ENCODE data around the gene UROC1.

Gene UROC1

DNA sequence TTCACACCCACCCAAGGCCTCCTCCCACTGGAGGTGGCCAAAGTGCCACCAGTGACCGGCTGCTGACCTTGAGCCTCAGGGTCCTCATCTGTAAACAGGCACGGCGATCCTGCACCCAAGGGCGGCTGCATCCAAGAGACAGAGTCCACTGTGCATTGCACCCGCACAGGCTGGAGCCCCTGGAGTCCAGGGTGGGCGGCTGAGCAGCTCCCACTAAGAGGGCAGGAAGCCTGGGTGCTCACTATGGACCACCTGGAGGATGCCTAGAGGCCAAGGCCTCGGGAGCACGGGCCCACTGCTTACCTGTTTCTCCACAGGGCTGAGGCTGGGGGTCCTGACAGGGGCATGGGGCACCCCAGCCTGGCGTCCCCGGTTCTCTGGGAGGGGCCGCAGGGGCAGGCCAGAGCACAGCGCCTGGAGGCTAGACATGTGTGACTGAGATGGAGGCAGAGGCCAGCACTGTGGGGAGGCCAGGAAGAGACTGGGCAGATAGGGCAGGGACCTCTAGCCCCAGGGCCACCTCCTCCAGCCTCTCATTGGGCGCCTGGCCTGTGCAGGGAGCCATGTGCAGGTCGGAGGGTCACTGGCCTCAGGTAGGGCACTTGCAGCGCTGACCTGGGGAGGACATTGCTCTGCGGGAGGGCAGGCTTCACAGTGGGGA lies at the start of gene UROC1:
UROC1 (minus strand) TSS at position 483 of the 661 bp plus-strand sequence; CDS start at position 429, 54 bp downstream.
- DNase-seq, result no peak

DNA sequence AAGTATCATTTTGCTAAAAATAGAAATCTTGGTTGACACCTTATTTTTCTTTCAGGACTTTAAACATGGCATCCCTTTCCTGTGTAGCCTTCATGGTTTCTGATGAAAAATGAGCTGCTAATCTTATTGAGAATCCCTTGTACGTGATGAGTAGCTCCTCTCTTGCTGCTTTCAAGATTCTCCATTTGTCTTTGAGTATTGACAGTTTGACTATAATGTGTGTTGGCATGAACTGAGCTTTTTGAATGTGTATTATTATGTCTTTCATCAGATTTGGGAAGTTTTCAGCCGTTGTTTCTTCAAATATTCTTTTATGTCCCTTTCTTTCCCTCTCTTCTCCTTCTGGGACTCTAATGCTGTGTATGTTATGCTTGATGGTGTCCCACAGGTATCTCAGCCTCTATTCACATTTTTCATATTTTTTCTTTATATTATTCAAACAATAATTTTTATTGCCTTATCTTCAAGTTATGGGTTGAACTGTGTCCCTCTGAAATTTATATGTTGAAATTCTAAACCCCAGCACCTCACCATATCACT lies 45.2 kb upstream of the UROC1 start:
- no peak for DNase-seq

DNA sequence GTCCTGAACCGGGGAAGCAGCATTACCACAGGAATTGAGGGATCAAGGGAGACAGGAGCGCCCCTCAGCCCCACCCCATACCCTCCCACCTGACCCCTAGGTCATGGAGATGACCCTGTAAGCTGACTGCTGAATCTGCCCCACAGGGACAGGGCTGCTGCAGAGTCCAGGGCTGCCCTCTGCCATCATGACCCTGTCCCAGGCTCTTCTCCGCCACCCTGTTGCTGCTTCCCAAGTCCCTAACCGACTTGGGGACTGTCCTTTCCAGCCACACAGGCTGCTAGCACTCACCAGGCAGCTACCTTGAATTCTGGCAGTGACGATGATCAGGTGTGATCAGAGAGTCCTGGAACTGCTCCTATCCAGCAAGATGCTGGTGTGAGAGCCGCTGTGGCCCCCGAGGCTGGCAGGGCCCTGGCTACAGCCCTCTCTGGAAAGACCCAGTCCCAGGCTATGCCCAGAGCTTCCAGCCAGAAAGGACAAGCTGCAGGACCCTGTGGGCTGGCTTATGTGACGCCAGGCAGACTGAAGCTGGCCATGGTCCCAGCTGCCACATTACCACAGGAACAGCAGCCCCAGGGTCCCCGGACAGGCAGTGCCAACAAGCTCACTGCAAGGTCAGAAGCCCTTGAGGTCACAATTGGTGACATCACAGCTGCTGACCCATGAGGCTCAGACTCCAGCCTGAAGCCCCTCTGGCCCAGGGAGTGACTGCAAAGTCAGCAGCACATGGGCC lies 40.9 kb upstream of the UROC1 start, which contains the start of gene C3orf22:
C3orf22 (minus strand) TSS at position 597 of the 736 bp plus-strand sequence. CDS start 5,542 bp downstream, outside the sequence.
- no peak for DNase-seq

DNA sequence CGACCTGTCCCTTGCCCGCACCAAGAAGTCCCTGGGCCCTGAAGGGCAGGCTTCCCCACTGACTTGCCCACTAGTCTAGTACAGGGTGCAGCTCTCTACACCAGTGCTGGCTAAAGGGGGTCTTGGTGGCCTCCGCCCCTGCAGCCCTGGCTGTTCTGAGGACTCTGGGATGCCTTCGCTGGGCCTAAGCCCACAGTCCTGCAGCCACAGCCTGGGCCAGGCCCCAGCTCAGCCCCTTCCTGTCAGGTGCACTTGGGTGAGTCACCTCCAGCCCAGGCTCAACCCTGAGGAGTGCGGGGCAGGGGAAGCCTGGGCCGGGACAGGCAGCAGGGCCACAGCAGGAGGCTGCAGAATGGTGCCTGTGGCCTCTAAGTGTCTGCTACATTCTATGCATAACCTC lies 40.2 kb upstream of the UROC1 start:
- no peak for DNase-seq

DNA sequence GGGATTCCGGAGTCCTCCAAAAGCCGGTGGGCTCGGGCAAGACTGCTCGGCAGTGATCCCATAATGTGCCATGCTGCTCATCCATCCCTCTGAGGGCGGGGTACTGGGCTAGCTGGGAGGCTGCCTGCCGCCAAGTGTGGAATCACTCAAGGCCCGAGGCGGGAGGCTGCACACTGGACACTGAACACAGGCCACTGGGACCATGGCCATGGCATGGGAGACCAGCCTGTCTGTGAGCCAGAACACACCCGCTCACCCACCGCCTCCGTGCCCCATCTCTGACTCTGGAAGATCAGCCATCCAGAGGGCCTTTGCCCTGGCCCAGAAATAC lies 39.8 kb upstream of the UROC1 start:
- DNase-seq, result no peak

DNA sequence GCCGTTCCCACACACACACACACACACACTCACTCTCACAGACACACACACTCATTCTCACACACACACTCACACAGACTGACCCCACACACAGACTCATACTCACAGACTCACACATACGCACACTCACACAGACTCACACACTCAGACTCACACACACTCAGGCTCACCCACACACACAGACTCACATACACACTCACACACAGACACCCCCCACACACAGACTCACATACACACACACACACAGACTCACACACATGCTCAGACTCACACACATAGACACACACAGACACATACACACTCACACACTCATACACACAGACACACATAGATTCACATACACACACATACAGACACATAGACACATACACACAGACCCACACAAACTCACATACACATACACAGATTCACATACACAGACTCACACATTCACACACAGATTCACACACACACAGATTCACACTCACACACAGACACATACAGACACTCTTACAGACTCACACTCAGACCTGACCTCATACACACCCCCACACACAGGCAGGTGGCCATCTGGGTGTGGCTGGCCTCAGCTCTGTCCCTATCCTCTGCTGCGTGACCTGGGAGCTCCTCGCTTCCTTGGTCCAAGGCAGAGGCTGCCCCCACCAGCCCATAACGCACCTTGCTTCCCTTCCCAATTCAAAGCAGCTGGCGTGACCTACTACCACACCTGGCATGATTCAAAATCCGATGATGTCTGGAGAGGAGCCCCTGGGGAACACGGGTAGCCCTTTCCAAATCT lies 39.3 kb upstream of the UROC1 start:
- no peak for DNase-seq

DNA sequence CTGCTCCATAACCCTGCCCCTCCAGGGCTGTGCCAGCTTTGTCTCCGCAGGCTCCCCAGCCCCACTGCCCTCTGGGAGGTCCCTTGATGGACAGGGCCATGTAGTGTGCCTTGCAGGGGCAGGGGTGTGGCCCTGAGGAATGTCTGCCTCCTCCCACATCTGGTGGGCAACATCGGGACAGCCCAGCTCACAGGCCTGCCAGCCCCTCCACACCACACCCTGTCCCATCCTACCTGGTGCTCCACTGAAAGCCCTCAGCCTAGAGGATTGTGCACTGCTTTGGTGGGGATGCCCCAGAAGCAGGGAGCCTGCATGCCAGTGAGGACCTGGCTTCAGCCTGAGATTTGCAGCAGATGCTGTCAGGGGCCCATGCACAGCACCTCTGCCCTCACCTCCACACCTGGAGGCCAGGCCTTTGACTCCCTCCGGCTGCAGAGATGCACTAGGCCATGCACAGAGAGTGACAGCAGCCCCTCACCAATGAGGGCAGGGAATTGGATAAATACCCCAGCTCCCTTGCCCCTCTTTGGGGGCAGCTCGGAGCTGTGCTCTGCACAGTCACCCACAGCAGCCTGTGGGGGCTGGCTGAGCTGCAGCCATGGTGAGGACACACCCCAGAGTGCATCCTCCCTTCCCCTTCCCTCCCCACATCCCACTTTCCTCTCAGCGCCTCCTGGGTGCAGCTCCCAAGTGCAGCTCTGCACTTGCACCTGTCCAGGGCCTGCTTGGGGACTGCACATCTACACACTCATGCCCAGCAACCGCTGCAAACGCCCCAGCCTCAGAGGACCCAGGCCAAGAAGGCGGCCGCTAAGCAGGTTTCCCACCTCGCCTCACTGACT lies 38.4 kb upstream of the UROC1 start:
- no peak for DNase-seq

DNA sequence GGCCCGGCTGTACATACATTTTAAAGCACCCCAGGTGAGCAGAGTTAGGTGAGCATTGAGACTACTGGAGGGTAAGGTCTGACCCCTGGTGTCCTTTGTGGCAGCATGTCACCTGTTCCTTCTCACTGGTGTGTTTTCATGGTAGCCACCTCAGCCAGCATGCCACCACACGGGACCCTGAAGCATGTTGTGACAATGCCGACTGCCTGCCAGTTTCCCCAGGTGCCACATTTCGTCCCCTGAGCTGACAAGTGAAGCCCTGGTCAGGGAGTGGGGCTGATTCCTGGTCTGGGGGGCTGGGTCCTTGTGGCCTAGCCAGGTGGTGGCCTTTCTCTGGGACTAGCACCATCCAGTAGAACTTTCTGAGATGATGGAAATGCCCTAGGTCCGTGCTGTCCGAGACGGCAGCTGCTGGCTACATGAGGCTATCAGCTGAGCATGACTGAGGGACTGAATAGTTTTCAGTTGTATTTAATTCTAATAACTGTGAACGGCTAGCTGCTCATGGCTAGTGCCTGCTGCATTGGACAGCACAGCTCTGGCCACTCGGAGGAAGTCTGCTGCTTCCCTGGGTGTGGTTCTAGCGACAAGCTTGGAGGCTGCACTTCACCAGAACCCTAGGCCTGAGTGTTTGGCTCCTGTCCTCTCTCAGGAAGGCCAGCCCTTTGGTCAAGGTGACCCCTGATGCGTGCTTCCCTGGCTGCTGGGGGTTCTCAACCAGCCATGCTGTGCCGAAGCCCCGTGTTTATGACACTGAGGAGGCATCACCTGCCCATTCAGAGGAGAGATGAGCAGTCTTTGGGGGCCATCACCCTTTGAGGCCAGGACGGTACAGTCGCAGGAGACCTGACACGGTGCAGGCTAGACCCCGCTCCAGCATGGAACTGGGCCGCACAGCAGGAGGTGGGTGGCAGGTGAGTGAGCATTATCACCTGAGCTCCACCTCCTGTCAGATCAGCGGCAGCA lies 37.3 kb upstream of the UROC1 start:
- DNase-seq, result no peak

DNA sequence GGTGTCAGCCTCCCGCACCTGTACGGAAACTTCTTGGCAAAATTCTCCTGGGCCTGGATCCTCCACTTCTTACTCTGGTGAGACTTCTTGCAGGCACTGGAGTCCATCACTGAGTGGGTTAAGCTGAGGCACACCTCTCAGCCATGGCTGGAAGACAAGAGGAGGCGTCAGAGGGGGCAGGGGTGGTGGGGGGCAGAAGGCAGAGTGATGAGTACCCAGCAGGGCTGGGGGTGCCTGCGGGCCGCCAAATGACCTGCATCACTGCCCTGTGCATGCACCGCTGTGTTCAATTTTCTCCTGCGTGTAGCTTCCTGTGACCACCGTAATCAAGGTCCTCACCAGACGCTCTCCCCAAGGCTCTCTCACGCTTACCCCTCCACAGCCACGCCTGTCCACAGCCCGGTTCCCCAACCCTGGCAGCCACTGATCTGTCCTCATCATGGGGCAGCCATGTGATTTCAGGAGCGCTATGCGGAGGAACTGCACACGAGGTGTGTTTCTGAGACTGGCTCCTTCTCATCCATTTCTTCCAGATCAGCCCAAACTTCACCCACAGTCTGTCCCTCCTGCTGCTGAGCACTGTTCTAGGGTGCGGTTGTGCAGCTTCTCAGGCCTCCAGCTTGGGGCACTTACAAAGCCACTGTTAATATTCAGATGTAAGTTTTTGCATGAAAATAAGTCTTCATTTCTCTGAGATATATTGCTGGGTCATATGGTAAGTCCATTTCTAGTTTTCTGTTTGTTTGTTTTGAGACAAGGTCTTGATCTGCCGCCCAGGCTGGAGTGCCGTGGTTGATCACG lies 35.9 kb upstream of the UROC1 start:
- DNase-seq, result no peak

DNA sequence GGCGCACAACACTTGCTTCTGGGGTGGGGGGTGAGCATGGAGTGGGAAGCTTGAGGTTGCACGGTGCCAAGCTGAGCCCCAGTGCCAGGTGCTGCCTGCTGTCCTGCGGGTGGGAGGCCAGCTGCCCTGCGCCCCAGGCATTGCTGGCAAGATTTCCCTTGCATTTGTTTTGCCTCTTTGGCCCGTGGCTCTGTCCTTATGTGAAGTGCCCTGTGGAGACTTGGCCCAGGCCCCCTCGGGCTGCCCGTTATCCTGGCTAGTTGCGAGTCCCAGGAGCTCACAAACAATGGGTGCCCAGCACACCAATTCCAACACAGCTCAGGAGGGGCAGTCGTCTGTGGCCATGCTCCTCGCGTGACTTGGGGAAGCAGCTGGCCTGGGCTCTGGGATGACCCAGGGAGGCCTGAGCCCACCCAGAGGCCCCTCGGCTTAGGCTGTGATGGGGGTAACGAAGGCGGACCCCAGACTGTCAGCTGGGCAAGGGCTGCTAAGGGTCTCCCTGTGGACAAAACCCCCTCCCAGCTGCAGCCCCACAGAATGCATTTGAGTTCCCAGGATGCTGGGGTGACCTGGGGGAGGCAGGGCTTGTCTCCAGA lies 35.2 kb upstream of the UROC1 start:
- DNase-seq, result no peak

DNA sequence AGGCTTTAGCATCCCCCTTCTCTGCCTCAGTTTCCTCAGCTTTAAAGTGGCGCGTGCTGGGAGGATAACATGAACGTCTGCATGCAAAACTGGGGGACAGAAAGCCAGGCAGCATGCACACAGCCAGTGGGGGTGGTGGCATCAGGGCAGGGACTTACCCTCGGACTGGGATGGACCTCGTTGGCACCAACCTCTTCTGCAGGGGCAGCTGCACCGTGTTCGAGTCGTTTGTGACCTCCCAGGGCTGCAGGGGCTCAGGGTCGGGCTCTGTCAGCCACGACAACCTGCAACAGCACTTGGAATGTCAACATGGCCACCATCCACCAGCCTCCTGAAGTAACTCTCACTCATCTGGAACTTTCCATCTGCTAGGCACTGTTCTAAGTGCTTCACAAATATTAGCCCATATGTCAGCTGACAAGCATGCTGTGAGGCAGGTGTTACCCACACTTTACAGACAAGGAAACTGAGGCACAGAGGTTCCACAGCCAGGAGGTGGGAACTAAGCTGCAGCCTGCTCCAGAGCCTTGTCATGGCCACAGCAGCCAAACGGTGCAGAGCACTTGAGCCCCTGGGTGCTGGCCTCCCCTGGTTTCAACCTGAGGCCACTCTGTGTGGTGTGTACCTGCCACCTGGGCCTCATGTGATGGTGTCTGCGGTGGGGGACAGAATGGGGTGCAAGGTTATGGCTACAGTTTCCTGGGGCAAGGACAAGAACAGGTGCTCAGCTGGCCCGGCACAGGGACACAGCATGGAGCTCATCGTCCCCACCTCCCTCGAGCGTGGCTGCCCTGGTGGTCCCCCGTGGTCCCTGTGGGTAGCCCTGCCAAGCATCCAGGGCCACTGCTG lies 34.5 kb upstream of the UROC1 start:
- DNase-seq, result no peak

DNA sequence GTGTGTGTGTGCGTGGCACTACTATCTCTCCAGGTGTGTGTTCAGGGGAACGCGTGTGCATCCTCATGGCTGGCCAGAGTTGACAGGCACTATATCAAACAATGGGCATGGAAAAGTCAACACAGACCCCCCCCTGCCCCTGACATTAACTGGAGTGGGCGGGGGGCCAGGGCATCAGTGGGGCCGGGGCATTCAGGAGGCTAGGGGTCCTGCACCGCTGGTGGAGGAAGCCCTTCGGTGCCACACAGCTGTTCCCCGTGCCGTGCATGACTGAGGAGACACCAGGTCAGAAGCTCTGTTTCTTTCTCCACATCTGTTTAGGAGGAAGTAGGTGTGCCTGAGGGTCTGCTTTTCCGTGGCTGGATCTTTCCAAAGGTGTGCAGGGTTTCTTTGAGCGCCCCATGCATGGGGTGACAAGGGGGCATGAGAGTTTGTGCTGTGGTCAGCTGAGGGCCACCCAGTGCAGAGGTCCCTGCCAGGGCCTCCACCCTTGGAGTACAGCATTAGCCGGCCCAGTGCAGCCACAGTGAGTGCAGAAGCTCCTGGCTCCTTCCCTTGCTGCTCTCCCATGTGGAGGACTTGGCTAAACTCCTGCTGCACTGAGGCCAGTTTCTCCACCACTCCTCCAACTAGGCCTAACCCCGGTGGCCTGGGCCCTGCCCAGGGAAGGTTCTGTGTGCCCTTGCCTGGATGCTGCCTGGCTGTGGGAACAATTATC lies 33.7 kb upstream of the UROC1 start:
- no peak for DNase-seq

DNA sequence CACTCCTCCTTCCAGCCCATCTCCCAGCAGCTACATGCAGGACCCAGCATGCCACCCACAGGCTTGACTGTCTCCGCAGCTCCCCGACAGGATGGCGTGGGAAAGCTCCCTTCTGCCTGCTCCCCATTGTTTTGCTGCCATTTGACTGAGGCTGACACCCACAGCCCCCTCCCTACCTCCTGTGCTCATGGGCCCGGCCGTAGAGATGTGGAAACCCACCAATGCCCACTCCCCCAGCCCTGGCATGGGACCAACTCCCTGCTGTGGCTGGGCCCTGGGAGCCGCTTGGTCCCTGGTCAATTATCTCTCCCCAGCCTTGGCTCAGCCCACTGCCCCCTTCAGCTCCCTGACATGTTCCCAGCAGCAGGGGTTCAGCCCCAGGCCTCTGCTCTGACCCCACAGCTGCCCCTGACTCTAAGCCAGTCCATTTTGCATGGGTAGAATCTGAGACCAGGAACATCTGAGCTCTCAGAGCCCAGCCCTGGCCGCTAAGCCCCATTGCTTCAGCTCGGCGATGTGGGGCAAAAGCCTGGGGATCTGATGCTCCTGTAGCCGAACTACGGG lies 33.0 kb upstream of the UROC1 start:
- DNase-seq, result no peak

DNA sequence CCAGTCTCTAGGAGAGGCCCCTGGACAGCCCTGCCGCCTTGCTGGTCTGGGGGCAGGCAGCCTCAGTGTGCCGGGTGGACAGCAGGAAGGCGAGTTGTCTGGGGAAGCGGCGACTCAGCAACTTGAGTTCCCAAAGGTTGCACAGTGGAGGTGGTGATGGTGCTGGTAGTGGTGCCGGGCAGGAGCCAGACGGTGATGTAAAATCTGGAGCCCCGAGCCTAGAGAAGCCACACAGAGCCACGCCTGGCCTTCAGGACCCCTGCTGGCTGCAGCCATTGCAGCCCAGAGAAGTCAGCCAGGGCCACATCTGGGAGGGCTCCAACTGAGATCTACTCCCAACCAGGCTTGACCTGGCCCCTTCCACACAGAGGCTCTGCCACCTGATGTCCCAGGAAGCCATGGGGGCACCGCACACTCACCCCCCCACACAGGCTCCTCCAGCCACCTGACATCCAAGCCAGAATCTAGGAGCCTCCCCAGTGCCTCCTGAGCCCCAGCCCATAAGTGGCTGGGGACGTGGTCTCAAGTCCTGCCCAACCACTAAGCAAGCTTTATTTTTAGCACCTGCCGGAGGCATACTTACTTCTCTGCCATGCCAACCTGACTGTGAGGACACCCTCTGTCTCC lies 32.4 kb upstream of the UROC1 start:
- DNase-seq, result no peak

DNA sequence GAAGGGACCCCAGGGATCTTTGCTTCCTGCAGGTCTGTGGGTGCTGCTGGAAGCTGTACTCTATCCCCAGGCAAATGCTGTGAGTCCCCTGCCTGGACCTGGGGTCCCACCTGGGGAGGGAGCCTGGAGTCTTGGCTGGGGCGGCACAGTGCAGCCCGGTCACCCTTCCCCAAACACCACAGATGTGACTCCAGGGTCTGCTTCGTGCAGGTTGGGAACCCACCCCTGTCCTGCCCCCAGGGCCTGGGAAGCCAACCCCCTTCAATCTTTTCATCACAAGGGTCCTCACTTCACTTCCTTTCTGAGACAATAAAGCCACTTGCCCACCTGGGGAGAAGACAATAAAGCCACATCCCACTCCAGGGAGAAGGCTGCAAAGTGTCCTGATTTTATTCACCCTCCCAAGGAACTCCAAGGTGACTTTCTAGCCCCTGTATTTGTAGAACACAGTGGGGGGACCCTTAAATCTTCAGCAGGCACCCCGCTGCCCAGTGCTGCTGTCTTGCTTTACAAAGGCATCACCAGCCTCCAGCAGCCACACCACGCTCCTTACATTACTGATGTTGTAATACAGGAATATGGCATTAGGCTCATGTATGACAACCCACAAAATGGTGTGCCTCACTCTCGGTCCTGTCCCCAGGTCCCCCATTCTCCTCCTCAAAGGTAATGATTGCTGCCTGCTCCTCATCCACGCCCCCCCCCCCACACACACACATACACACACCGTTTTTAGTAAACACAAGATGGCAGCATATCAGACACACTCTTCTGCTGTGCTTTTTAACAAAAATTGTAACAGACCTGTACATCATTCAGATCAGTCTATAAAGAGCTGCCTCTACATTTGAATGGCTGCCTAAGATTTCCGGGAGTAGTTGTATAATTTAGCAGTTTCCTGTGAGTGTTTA lies 31.2 kb upstream of the UROC1 start:
- no peak for DNase-seq

DNA sequence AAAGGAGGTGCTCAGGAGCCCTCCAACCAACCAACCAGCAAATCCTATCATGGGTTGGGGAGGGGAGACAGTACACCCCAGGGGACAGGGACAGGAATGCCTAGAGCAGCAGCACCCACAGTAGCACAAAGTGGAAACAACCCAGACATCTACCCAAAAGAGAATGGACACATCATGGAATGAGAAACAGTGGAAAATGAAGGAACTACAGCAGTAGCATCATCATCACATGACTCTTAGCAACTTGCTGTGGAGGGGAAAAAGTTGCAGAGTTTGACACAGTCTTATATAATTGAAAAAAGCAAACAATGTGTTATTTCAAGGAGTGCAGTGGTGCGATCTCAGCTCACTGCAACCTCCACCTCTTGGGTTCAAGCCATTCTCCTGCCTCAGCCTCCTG lies 30.1 kb upstream of the UROC1 start:
- no peak for DNase-seq
